ENCODE data around the gene ALDH1A1.

Gene ALDH1A1

GRCh38 chr9:72979405-72980100 lies 26.7 kb upstream of the ALDH1A1 start:
- DNase-seq = no peak

GRCh38 chr9:72978744-72979143 lies 25.9 kb upstream of the ALDH1A1 start:
- DNase-seq = no peak

GRCh38 chr9:72977670-72978069 lies 24.8 kb upstream of the ALDH1A1 start:
- no peak for DNase-seq

GRCh38 chr9:72974501-72974900 lies 21.6 kb upstream of the ALDH1A1 start:
- no peak for DNase-seq

- no peak for DNase-seq
These were observed 19.8 kb upstream of the ALDH1A1 start for GRCh38 chr9:72972636-72973035.

GRCh38 chr9:72971411-72971810 lies 18.6 kb upstream of the ALDH1A1 start:
- DNase-seq = no peak

- DNase-seq = no peak
These were observed 7.6 kb upstream of the ALDH1A1 start for GRCh38 chr9:72960446-72960845.

GRCh38 chr9:72958485-72959281 lies 5.8 kb upstream of the ALDH1A1 start:
- DNase-seq = no peak

GRCh38 chr9:72955571-72955970 lies 2.7 kb upstream of the ALDH1A1 start:
- DNase-seq = no peak

- no peak for DNase-seq
These were observed 2.2 kb upstream of the ALDH1A1 start for GRCh38 chr9:72955126-72955455.

- no peak for DNase-seq
These were observed 1.7 kb upstream of the ALDH1A1 start for GRCh38 chr9:72954431-72955125.

GRCh38 chr9:72952381-72952690 lies 517 bp downstream of the ALDH1A1 start:
- DNase-seq = no peak

- DNase-seq = no peak
These were observed 1.1 kb downstream of the ALDH1A1 start for GRCh38 chr9:72951520-72952380.

GRCh38 chr9:72950875-72951442 lies 1.9 kb downstream of the ALDH1A1 start:
- no peak for DNase-seq

- no peak for DNase-seq
These were observed 2.9 kb downstream of the ALDH1A1 start for GRCh38 chr9:72949918-72950325.

- no peak for DNase-seq
These were observed 3.6 kb downstream of the ALDH1A1 start for GRCh38 chr9:72949244-72949582.

- DNase-seq = no peak
These were observed 4.1 kb downstream of the ALDH1A1 start for GRCh38 chr9:72948575-72949243.

- no peak for DNase-seq
These were observed 4.8 kb downstream of the ALDH1A1 start for GRCh38 chr9:72947984-72948465.

- no peak for DNase-seq
These were observed 6.0 kb downstream of the ALDH1A1 start for GRCh38 chr9:72946821-72947220.

- DNase-seq = no peak
These were observed 6.5 kb downstream of the ALDH1A1 start for GRCh38 chr9:72946318-72946717.

GRCh38 chr9:72945391-72945790 lies 7.5 kb downstream of the ALDH1A1 start:
- no peak for DNase-seq
